Inflammatory macrophage (primary cell): ENCODE data around the gene S100Z.
"Not testable (repeated sequence)": the region's sequence is repeated elsewhere in the genome, so short reads cannot be mapped to it uniquely, and the experiment has no call there.

Experiments
- DNase-seq, 2 donors: peaks; one replicate each; pipeline ENCODE4 v3.0.0-alpha.2; 2020 to 2022

The S100Z gene

GRCh38 chr5:76874088-76874581 lies 24.3 kb downstream of the S100Z start:
- DNase-seq: peak in 1 of 2 donors; percentile 25

- DNase-seq: no peak
These were observed 39.0 kb downstream of the S100Z start for GRCh38 chr5:76888733-76889300.

- no peak for DNase-seq
These were observed 43.5 kb downstream of the S100Z start for GRCh38 chr5:76893294-76893693.

- DNase-seq: no peak
These were observed 46.4 kb downstream of the S100Z start for GRCh38 chr5:76896196-76896595.

GRCh38 chr5:76901522-76901921 lies 51.7 kb downstream of the S100Z start:
- DNase-seq: no peak

GRCh38 chr5:76908166-76908565 lies 58.4 kb downstream of the S100Z start:
- no peak for DNase-seq

- DNase-seq: not testable (repeated sequence)
These were observed 60.6 kb downstream of the S100Z start for GRCh38 chr5:76910344-76910933.

GRCh38 chr5:76914671-76915070 lies 64.9 kb downstream of the S100Z start:
- not testable (repeated sequence) for DNase-seq

GRCh38 chr5:76918539-76918938 lies 68.7 kb downstream of the S100Z start:
- DNase-seq: no peak

- no peak for DNase-seq
These were observed 70.7 kb downstream of the S100Z start for GRCh38 chr5:76920491-76920890.

GRCh38 chr5:76926329-76927105 lies 76.7 kb downstream of the S100Z start:
- DNase-seq: no peak

- no peak for DNase-seq
These were observed 78.1 kb downstream of the S100Z start for GRCh38 chr5:76927961-76928360.

GRCh38 chr5:76930083-76930482 lies 80.3 kb downstream of the S100Z start:
- no peak for DNase-seq

GRCh38 chr5:76938177-76938576 lies 88.4 kb downstream of the S100Z start:
- DNase-seq: no peak

- no peak for DNase-seq
These were observed 91.2 kb downstream of the S100Z start for GRCh38 chr5:76941000-76941399.

GRCh38 chr5:76941442-76941841 lies 91.6 kb downstream of the S100Z start:
- no peak for DNase-seq

GRCh38 chr5:76942581-76942980 lies 92.8 kb downstream of the S100Z start:
- no peak for DNase-seq

- DNase-seq: no peak
These were observed 93.2 kb downstream of the S100Z start for GRCh38 chr5:76943006-76943405.

GRCh38 chr5:76944638-76945037 lies 94.8 kb downstream of the S100Z start:
- DNase-seq: no peak

GRCh38 chr5:76945238-76945637 lies 95.4 kb downstream of the S100Z start:
- DNase-seq: not testable (repeated sequence)

GRCh38 chr5:76946090-76946489 lies 96.3 kb downstream of the S100Z start:
- DNase-seq: peak in 1 of 2 donors; percentile 27

GRCh38 chr5:76947082-76947503 lies 97.3 kb downstream of the S100Z start:
- DNase-seq: no peak

- DNase-seq: no peak
These were observed 103.2 kb downstream of the S100Z start, which contains the start of gene CRHBP for GRCh38 chr5:76952795-76953536. Gene CRHBP (plus strand): TSS chr5:76953045. CDS start chr5:76953135, 90 bp downstream.
